Measurements from ENCODE around the gene ITIH1.

DNA sequence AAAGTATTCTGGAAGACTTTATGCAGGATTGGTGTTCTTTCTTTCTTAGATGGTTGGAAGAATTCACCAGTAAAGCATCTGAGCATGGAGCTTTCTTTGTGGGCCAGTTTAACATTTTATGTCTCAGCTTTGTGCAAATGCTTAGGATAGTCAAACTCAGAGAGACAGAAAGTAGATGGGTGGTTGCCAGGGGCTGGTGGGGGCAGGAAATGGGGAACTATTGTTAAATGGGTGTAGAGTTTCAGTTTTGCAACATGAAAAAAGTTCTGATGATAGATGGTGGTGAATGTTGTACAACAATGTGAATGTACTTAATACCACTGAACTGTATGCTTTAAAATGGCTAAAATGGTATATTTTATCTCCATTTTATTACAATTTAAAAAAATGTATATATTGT, 46.7 kb upstream of the ITIH1 start:
- TF ChIP-seq, protein P1, sequence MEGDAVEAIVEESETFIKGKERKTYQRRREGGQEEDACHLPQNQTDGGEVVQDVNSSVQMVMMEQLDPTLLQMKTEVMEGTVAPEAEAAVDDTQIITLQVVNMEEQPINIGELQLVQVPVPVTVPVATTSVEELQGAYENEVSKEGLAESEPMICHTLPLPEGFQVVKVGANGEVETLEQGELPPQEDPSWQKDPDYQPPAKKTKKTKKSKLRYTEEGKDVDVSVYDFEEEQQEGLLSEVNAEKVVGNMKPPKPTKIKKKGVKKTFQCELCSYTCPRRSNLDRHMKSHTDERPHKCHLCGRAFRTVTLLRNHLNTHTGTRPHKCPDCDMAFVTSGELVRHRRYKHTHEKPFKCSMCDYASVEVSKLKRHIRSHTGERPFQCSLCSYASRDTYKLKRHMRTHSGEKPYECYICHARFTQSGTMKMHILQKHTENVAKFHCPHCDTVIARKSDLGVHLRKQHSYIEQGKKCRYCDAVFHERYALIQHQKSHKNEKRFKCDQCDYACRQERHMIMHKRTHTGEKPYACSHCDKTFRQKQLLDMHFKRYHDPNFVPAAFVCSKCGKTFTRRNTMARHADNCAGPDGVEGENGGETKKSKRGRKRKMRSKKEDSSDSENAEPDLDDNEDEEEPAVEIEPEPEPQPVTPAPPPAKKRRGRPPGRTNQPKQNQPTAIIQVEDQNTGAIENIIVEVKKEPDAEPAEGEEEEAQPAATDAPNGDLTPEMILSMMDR (conservative IDR thresholded peaks at IDR 0.05) = no peak
- TF ChIP-seq ZFX (IDR thresholded peaks at IDR 0.05) = no peak
